Heart right ventricle (tissue), 16 donors: ENCODE data around the gene CLIC6. TPM values are rescaled to one million over a fixed set of nuclear protein-coding genes. Genes with fewer than 3 reads are reported as not detected.

Source experiments
- ATAC-seq, 8 donors: fragments of 200-7000 bp; cut with Tn5 transposase; one replicate each; pipeline ENCODE4 v1.9.1; 2020; ENCODE audit warnings: mild to moderate bottlenecking in 8 of 8, moderate library complexity in 8 of 8, moderate number of reproducible peaks in 1 of 8
- DNase-seq, 2 donors: peaks; one replicate each; pipeline ENCODE4 v3.0.0-alpha.2; 2020
- H3K27ac ChIP-seq, 10 donors: fragments of 200-600 bp; sonication (generic) in 2 of 10; one replicate each; pipeline versions ENCODE4 v1.5.0 to v1.8.0; 2020 to 2022; ENCODE audit warnings: mild to moderate bottlenecking in 3 of 10
- H3K27me3 ChIP-seq, 7 donors: fragments of 200-600 bp; one replicate each; pipeline ENCODE4 v1.8.0; 2021 to 2022; ENCODE audit warnings: mild to moderate bottlenecking in 2 of 7
- H3K36me3 ChIP-seq, 9 donors: fragments of 200-600 bp; sonication (generic) in 1 of 9; one replicate each; pipeline versions ENCODE4 v1.5.0 to v1.8.0; 2020 to 2022; ENCODE audit warnings: mild to moderate bottlenecking in 2 of 9
- H3K4me1 ChIP-seq, 9 donors: fragments of 200-600 bp; sonication (generic) in 1 of 9; one replicate each; pipeline versions ENCODE4 v1.5.0 to v1.8.0; 2020 to 2022; ENCODE audit warnings: mild to moderate bottlenecking in 4 of 9
- H3K4me3 ChIP-seq, 10 donors: fragments of 200-600 bp; sonication (generic) in 2 of 10; one replicate each; pipeline versions ENCODE4 v1.5.0 to v1.8.0; 2020 to 2022; ENCODE audit warnings: mild to moderate bottlenecking in 7 of 10, moderate library complexity in 2 of 10
- H3K9me3 ChIP-seq, 11 donors: fragments of 200-600 bp in 10 of 11; sonication (generic) in 2 of 11; one replicate each; pipeline versions ENCODE4 v1.5.0 to v1.8.0; 2013 to 2022; ENCODE audit warnings: mild to moderate bottlenecking in 2 of 11, control low read depth in 1 of 11, moderate library complexity in 1 of 11
- CTCF ChIP-seq, 9 donors: fragments of 200-600 bp; sonication (generic) in 2 of 9; IDR thresholded peaks; one replicate each; pipeline versions ENCODE4 v1.5.0 to v1.8.0; 2021 to 2022; ENCODE audit warnings: antibody characterized with exemption in 9 of 9, mild to moderate bottlenecking in 5 of 9, moderate library complexity in 1 of 9
- WGBS, 2 donors: extraction: QIAGEN DNeasy Blood & Tissue Kit; methylation state at CpG; one replicate each; pipeline ENCODE4 v1.1.7; 2013; ENCODE audit warnings: inconsistent platforms in 1 of 2; 5-methylcytosine and 5-hydroxymethylcytosine counted together
- intact Hi-C, 10 donors: fragments of 100-400 bp; cut with DNase I; formaldehyde crosslinking; loops; one replicate each; pipeline versions ENCODE4 v1.11.1 to v1.14.2; 2022
- polyA plus RNA-seq, 2 donors: library from polyadenylated mRNA; stranded (reverse); fragments of 200-250 nt; gene quantifications; one replicate each; pipeline ENCODE4 v1.2.3, GENCODE V29; 2013
- total RNA-seq, 10 donors: library from RNA; stranded (reverse); fragmentation: NEBNext Ultra II Directional in 3 of 10; extraction: Animal tissue kit (Norgen Biotek cat#: 25700) in 3 of 10; gene quantifications; one replicate each; pipeline versions ENCODE4 v1.2.1 to v1.2.4, GENCODE V29; 2021 to 2023
- donor health status: Arrhythmogenic right ventricular cardiomyopathy.
- donor health status: ischemic (EF 13 %, LVEDD 7.1; RV severe dilation, severe dysfunction).
- donor health status: healthy with polysubstance abuse.
- donor health status: DM: no; HTN: yes; CAD: no.
- donor health status: DM: no; HTN: no; CAD: no.
- donor health status: ischemic (EF 25% LVEDD 6.9; RV normal size, moderate dysfunction).
- donor health status: ischemic (EF 25% LVEDD 5.7; RV mildly dilated, moderate dysfunction).
- donor health status: healthy.
- donor health status: DM: yes; HTN: yes; CAD: no.
- donor health status: Ischemic cardiomyopathy.
- donor health status: ischemic (EF 35%, LVEDD 5.7; RV mildly dilated, moderate dysfunction).
- donor health status: nonischemic (EF 11% LVEDD 7.7; RV severe dilation, severe dysfunction).
- donor health status: DM: yes; HTN: yes; CAD: no.
- donor health status: PGD.
- donor health status: ischemic (EF 29% LVEDD 5.4; RV normal size, mild dysfunction).
- donor health status: nonischemic (EF 23%, LVEDD 6.1; RV moderate dilation, normal function).

The CLIC6 gene
- total and polyA plus RNA-seq, 12 donors = 0.21 to 8.1 (median 2.4) TPM

- Histone ChIP-seq H3K27me3 (peaks cover 0 to 32% (median 14%) of the 10 kb centered on the region in 7 donors), H3K4me1 (peaks cover 0 to 12% (median 3%) of the 10 kb centered on the region in 9 donors), H3K4me3 (no peak overlapping the region), H3K27ac (no peak overlapping the region), H3K36me3 (no peaks in the 10 kb centered on the region), H3K9me3 (no peaks in the 10 kb centered on the region)
- WGBS, 2 donors = 83 to 84% methylated on average over 9 of the region's 9 CpGs
- ATAC-seq = no peak
- no peak for TF ChIP-seq CTCF (IDR thresholded peaks at IDR 0.05)
- DNase-seq = no peak
- intact Hi-C loops = loop anchor here in 9 of 10 donors (5.0 to 10.0 kb wide), 9 partner anchors 162 to 1294 kb away; no protein-coding TSS in a partner anchor
Measured at GRCh38 chr21:34743285-34743684, 74.5 kb downstream of the CLIC6 start.

- intact Hi-C loops = loop anchor here in 9 of 10 donors (2.0 to 10.0 kb wide), 11 partner anchors 161 to 1293 kb away; no protein-coding TSS in a partner anchor
- 69 to 74% methylated on average over 9 of the region's 9 CpGs for WGBS, 2 donors
- peak in 2 of 8 donors; percentile 25 to 37 for ATAC-seq
Measured at GRCh38 chr21:34743831-34744230, 75.0 kb downstream of the CLIC6 start.

GRCh38 chr21:34744801-34745200 lies 76.0 kb downstream of the CLIC6 start:
- Histone ChIP-seq H3K27me3 (peaks cover 0 to 32% (median 14%) of the 10 kb centered on the region in 7 donors), H3K9me3 (no peaks in the 10 kb centered on the region), H3K4me1 (peaks cover 0 to 12% (median 3%) of the 10 kb centered on the region in 9 donors), H3K4me3 (no peak overlapping the region), H3K27ac (peak overlapping the region in 2 of 10 donors; percentile 11 to 15), H3K36me3 (no peaks in the 10 kb centered on the region)
- intact Hi-C loops = loop anchor here (1.0 to 10.0 kb wide), 16 partner anchors 142 to 1292 kb away; no protein-coding TSS in a partner anchor
- WGBS, 2 donors = 20 to 25% methylated on average over 3 of the region's 3 CpGs
- no peak for DNase-seq
- no peak for TF ChIP-seq CTCF (IDR thresholded peaks at IDR 0.05)
- no peak for ATAC-seq

More at GRCh38 chr21:34743831-34744230, 75.0 kb downstream of the CLIC6 start:
- Histone ChIP-seq H3K27ac (peak overlapping the region in 1 of 10 donors; percentile 29), H3K4me1 (peaks cover 0 to 12% (median 3%) of the 10 kb centered on the region in 9 donors), H3K9me3 (no peaks in the 10 kb centered on the region), H3K4me3 (no peak overlapping the region), H3K36me3 (no peaks in the 10 kb centered on the region), H3K27me3 (peaks cover 0 to 32% (median 14%) of the 10 kb centered on the region in 7 donors)
- TF ChIP-seq CTCF (IDR thresholded peaks at IDR 0.05) = no peak
- peak in 1 of 2 donors; percentile 6 for DNase-seq

- 39 to 42% methylated on average over 21 of the region's 21 CpGs for WGBS, 2 donors
Measured at GRCh38 chr21:34745557-34746255, 76.9 kb downstream of the CLIC6 start.

More at GRCh38 chr21:34745557-34746255, 76.9 kb downstream of the CLIC6 start:
- H3K4me1 ChIP-seq = peaks cover 0 to 12% (median 3%) of the 10 kb centered on the region in 9 donors
- DNase-seq (peak; percentile 47 to 72), ATAC-seq (peak; percentile 83 to 96 (median 92))
- peaks cover 0 to 30% (median 14%) of the 10 kb centered on the region in 7 donors for H3K27me3 ChIP-seq
- no peaks in the 10 kb centered on the region for H3K36me3 ChIP-seq
- intact Hi-C loops = loop anchor here (1.0 to 10.0 kb wide), 15 partner anchors 142 to 1282 kb away; no protein-coding TSS in a partner anchor
- peak; percentile 65 to 88 (median 83) for TF ChIP-seq CTCF (IDR thresholded peaks at IDR 0.05)
- peak overlapping the region in 8 of 10 donors; percentile 8 to 47 (median 36) for H3K4me3 ChIP-seq
- H3K9me3 ChIP-seq = no peaks in the 10 kb centered on the region
- H3K27ac ChIP-seq = peak overlapping the region in 5 of 10 donors; percentile 16 to 54 (median 32)
